H1 (cell line): Measurements from ENCODE around the gene RAB29. TPM values are rescaled to one million over a fixed set of nuclear protein-coding genes. Genes with fewer than 3 reads are reported as not detected.

Experiments
- GABPA ChIP-seq: IDR thresholded peaks from 2 replicates; pipeline ENCODE4 v1.6.1; 2011; ENCODE audit warnings: mild to moderate bottlenecking, low read length, moderate library complexity, borderline replicate concordance; ENCODE audit not compliant: insufficient read depth
- JUND ChIP-seq: IDR thresholded peaks from 2 replicates; pipeline ENCODE4 v1.6.1; 2011; ENCODE audit warnings: mild to moderate bottlenecking, improper control_type of control experiment, low read length
- POU5F1 ChIP-seq: IDR thresholded peaks from 2 replicates; pipeline ENCODE4 v1.6.1; 2011; ENCODE audit warnings: low read depth, mild to moderate bottlenecking, low read length, moderate library complexity
- RNF2 ChIP-seq: fragments of 200-900, 300-1000 bp; sonication (generic); IDR thresholded peaks from 2 replicates; pipeline ENCODE4 v1.7.1; 2016; ENCODE audit warnings: borderline replicate concordance, low read depth, mild to moderate bottlenecking, antibody characterized with exemption, low read length; ENCODE audit not compliant: poor library complexity, severe bottlenecking; ENCODE audit errors: missing control alignments
- SP1 ChIP-seq: IDR thresholded peaks from 2 replicates; pipeline ENCODE4 v1.6.1; 2011; ENCODE audit warnings: low read depth, low read length
- ZNF274 ChIP-seq: IDR thresholded peaks from 2 replicates; pipeline ENCODE4 v1.7.0; 2012; ENCODE audit warnings: low read length, borderline replicate concordance; ENCODE audit errors: extremely low read depth
- polyA plus RNA-seq, 7 experiments: library from polyadenylated mRNA; depleted of rRNA in 3 of 7; stranded (reverse) in 5 of 7; unstranded in 2 of 7; fragments of >200 nt in 5 of 7; fragments of 200-250 nt in 2 of 7; gene quantifications; 1 replicate in 5 of 7; 2 replicates in 1 of 7; 4 replicates in 1 of 7; pipeline versions ENCODE4 v1.2.1 to v1.2.3, GENCODE V29; 2011 to 2013; ENCODE audit warnings: missing spikeins in 2 of 7, mixed read lengths in 2 of 7
- total RNA-seq: library from RNA; stranded (reverse); fragmentation: NEBNext Ultra II Directional; extraction: Animal tissue kit (Norgen Biotek cat#: 25700); gene quantifications from 2 replicates; pipeline ENCODE4 v1.2.1, GENCODE V29; 2021

The RAB29 gene
- total and polyA plus RNA-seq, 2 of the 8 experiments (the other 6 are each of a cell fraction or from before 2014, with no cell fraction given): 10.1 to 17.3 TPM

- TF ChIP-seq GABPA (no peak), POU5F1 (no peak), JUND (no peak), SP1 (no peak), RNF2 (no peak), ZNF274 (no peak)
These were observed 40.1 kb downstream of the RAB29 start (continued) for GRCh38 chr1:205735218-205735617.
